EH (cell line): ENCODE measurements around the gene SH2D5.
"Not testable (repeated sequence)": the region's sequence is repeated elsewhere in the genome, so short reads cannot be mapped to it uniquely, and the experiment has no call there.

Experiments
- DNase-seq: peaks from one replicate; pipeline ENCODE4 v3.0.0-alpha.2; 2015; ENCODE audit warnings: low read depth

SH2D5 gene

GRCh38 chr1:20728371-20729154 is 3.9 kb downstream of the SH2D5 start:
- no peak for DNase-seq

GRCh38 chr1:20727746-20728316 is 4.7 kb downstream of the SH2D5 start:
- no peak for DNase-seq

- no peak for DNase-seq
These were observed 5.4 kb downstream of the SH2D5 start for GRCh38 chr1:20726932-20727745.

- no peak for DNase-seq
These were observed 6.2 kb downstream of the SH2D5 start for GRCh38 chr1:20726118-20726911.

GRCh38 chr1:20725189-20726117 is 7.0 kb downstream of the SH2D5 start:
- DNase-seq = peak; percentile 58

- DNase-seq = no peak
These were observed 7.9 kb downstream of the SH2D5 start for GRCh38 chr1:20724364-20725188.

GRCh38 chr1:20723537-20724363 is 8.8 kb downstream of the SH2D5 start:
- no peak for DNase-seq

GRCh38 chr1:20723159-20723536 is 9.4 kb downstream of the SH2D5 start:
- no peak for DNase-seq

- DNase-seq = no peak
These were observed 11.1 kb downstream of the SH2D5 start for GRCh38 chr1:20721117-20722061.

GRCh38 chr1:20720631-20721091 is 11.8 kb downstream of the SH2D5 start:
- no peak for DNase-seq

- no peak for DNase-seq
These were observed 12.5 kb downstream of the SH2D5 start for GRCh38 chr1:20719871-20720620.

GRCh38 chr1:20719261-20719660 is 13.2 kb downstream of the SH2D5 start:
- DNase-seq = no peak

- DNase-seq = not testable (repeated sequence)
These were observed 14.1 kb downstream of the SH2D5 start for GRCh38 chr1:20718343-20718882.

- peak; percentile 80 for DNase-seq
These were observed 14.8 kb downstream of the SH2D5 start, which contains the start of gene KIF17 for GRCh38 chr1:20717452-20718342. Gene KIF17, minus strand, starts transcription at chr1:20718007. Its CDS starts 301 bp downstream, at chr1:20717706.

- DNase-seq = no peak
These were observed 16.3 kb downstream of the SH2D5 start for GRCh38 chr1:20716232-20716631.

- no peak for DNase-seq
These were observed 17.1 kb downstream of the SH2D5 start for GRCh38 chr1:20715406-20715805.
